Activated T-cell treated with anti-CD3 and anti-CD28 coated beads for 48 hours (primary cell): Measurements from ENCODE around the gene KIR3DL3.
"Not testable (repeated sequence)": the region's sequence is repeated elsewhere in the genome, so short reads cannot be mapped to it uniquely, and the experiment has no call there.

Experiments used
- DNase-seq: peaks from one replicate; pipeline ENCODE4 v3.0.0-alpha.2; 2020; ENCODE audit warnings: low read depth

The KIR3DL3 gene

GRCh38 chr19:54724142-54724541, at the start of gene KIR3DL3:
TSS of gene KIR3DL3 (plus strand) at chr19:54724442. CDS start at chr19:54724497, 55 bp downstream.
- DNase-seq: no peak

GRCh38 chr19:54676210-54676834, 47.9 kb upstream of the KIR3DL3 start:
- DNase-seq: not testable (repeated sequence)

GRCh38 chr19:54677217-54677616, 47.0 kb upstream of the KIR3DL3 start:
- no peak for DNase-seq

GRCh38 chr19:54681596-54681995, 42.6 kb upstream of the KIR3DL3 start:
- not testable (repeated sequence) for DNase-seq

- DNase-seq: no peak
These were observed 41.9 kb upstream of the KIR3DL3 start for GRCh38 chr19:54682306-54682856.

GRCh38 chr19:54684527-54684926, 39.7 kb upstream of the KIR3DL3 start:
- no peak for DNase-seq

DNA sequence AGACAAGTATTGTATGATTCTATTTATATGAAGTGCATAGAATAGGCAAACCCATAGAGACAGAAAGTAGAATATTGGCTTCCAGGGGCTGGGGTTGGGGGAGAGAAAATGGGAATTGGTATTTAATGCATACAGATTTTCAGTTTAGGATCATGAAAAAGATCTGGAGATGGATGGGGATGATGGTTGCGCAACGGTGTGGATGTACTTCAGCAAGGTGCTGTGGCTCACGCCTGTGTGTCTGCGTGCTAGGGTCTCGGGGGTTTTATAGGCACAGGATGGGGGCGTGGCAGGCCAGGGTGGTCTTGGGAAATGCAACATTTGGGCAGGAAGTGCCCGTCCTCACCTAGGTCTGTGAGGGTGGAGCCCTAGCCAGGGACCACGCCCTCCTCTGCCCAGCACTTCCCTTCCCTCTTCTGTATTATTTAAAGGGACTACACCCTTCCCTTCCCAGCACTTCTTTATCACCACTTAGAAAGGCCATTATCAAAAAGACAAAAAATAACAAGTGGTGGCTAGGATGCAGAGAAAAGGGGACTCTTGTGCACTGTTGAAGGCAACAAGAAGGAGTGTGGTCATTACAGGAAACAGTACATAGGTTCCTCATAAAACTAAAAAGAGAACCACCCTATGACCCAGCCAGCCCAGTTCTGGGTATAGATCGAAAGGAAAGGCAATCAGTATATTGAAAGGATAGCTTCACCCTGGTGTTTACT, 32.5 kb upstream of the KIR3DL3 start:
- no peak for DNase-seq

DNA sequence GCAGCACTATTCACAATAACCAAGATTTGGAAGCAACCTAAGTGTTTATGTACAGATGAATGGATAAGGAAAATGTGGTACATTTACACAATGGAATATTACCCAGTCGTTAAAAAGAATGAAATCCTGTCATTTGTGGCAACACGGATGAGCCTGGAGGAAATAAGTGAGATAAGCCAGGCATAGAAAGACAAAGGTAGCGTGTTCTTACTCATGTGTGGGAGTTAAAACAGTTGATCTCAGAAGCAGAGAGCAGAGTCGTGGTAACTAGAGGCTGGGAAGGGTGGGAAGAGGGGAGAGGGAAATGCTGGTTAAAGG, 32.0 kb upstream of the KIR3DL3 start:
- no peak for DNase-seq

GRCh38 chr19:54694648-54695047, 29.6 kb upstream of the KIR3DL3 start:
- DNase-seq: no peak

- no peak for DNase-seq
These were observed 28.1 kb upstream of the KIR3DL3 start for GRCh38 chr19:54696117-54696548.

GRCh38 chr19:54696766-54697165, 27.5 kb upstream of the KIR3DL3 start:
- no peak for DNase-seq

- not testable (repeated sequence) for DNase-seq
These were observed 26.5 kb upstream of the KIR3DL3 start for GRCh38 chr19:54697716-54698115.

- DNase-seq: no peak
These were observed 19.3 kb upstream of the KIR3DL3 start for GRCh38 chr19:54704928-54705327.

DNA sequence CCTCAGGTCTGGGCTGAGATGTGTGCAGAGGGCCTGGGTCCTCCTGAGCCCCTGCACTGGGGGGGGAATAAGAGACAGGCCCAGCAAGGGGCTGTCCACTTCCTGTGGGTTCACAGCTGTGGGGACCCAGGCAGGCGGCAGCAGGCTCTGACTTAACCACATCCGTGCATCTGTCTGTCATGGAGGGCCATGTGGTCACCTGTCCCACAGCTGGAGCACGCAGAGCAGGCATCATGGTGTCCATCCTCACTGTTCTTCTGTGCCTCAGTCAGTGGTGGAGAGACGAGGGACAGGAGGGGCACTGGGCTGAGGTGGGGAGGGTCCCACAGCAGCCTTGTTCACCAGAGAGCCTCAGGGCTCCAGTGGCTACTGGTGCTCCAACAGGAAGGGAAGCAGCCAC, 16.3 kb upstream of the KIR3DL3 start:
- DNase-seq: no peak

- DNase-seq: no peak
These were observed 15.5 kb upstream of the KIR3DL3 start for GRCh38 chr19:54708781-54709180.

GRCh38 chr19:54709212-54709948, 14.9 kb upstream of the KIR3DL3 start:
- no peak for DNase-seq

GRCh38 chr19:54709956-54710355, 14.3 kb upstream of the KIR3DL3 start:
- DNase-seq: not testable (repeated sequence)

DNA sequence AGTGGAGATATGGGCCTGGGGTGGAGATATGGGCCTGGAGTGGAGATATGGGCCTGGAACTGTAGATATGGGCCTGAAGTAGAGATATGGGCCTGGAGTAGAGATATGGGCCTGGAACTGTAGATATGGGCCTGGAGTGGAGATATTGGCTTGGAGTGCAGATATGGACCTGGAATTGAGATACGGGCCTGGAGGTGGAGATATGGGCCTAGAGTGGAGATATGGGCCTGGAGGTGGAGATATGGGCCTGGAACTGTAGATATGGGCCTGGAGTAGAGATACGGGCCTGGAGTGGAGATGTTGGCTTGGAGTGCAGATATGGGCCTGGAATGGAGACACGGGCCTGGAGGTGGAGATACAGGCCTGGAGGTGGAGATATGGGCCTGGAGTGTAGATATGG, 402 bp downstream of the KIR3DL3 start:
- DNase-seq: no peak

DNA sequence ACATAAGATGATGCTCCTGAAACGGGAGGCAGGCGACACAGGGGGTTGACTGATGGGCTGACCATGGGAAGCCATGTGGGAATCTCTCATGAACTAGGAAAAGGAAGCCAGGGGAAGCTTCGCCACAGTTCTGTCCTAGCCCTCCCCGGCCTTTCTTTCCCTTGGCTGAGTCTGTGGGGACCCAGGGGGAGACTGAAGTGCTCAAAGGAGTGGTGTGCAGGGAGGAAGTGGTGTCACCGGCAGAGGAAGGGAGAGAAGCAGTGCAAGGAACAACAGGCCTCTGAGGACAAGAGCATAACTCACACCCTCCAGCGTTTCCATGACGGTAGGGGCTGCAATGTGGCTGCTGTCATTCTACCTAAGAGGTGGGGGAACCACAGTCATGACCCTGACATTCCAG, 1.1 kb downstream of the KIR3DL3 start:
- DNase-seq: no peak

DNA sequence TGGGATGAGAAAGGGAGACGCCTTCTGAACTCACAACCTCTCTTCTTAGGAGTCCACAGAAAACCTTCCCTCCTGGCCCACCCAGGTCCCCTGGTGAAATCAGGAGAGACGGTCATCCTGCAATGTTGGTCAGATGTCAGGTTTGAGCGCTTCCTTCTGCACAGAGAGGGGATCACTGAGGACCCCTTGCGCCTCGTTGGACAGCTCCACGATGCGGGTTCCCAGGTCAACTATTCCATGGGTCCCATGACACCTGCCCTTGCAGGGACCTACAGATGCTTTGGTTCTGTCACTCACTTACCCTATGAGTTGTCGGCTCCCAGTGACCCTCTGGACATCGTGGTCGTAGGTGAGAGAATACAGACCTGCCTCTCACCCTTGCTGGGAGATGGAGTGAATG, 3.3 kb downstream of the KIR3DL3 start:
- DNase-seq: no peak

GRCh38 chr19:54728167-54728566, 3.9 kb downstream of the KIR3DL3 start:
- DNase-seq: no peak

- DNase-seq: no peak
These were observed 5.4 kb downstream of the KIR3DL3 start for GRCh38 chr19:54729416-54730188.
